IMR-90 (cell line): ENCODE measurements around the gene SSH2. TPM values are rescaled to one million over a fixed set of nuclear protein-coding genes. Genes with fewer than 3 reads are reported as not detected.

Experiments used
- ATAC-seq: fragments of 200-7000 bp; cut with Tn5 transposase; 2 replicates; pipeline ENCODE4 v1.9.1; 2020; ENCODE audit warnings: low read depth, mild to moderate bottlenecking, moderate library complexity
- BruUV-seq: library from RNA; stranded (reverse); fragments of 400-500 nt; replicated peaks from 2 replicates; lab custom pipeline; 2021; lab: Mats Ljungman, UMichigan
- CTCF ChIA-PET: fragments of 300-600 bp; formaldehyde crosslinking; extraction: SDS; loops from one replicate; lab custom pipeline; 2021; ENCODE audit warnings: antibody characterized with exemption; lab: Yijun Ruan, JAX
- POLR2A ChIA-PET: fragments of 300-600 bp; sonication (Branson Sonifier 250); formaldehyde crosslinking; loops from one replicate; lab custom pipeline; 2022; ENCODE audit warnings: antibody characterized with exemption; ENCODE audit not compliant: unreplicated experiment; lab: Charles Lee
- DNase-seq: peaks from one replicate; pipeline ENCODE4 v3.0.0; 2013
- H2AFZ ChIP-seq: replicated peaks from 2 replicates; pipeline ENCODE3; 2013; ENCODE audit warnings: low read length, mild to moderate bottlenecking; ENCODE audit not compliant: poor library complexity
- H2AK5ac ChIP-seq: 2 replicates; pipeline ENCODE4 v1.6.1; 2013; ENCODE audit warnings: low read depth, low read length, inconsistent platforms
- H2AK9ac ChIP-seq: replicated peaks from 2 replicates; pipeline ENCODE3; 2013; ENCODE audit warnings: mild to moderate bottlenecking, low read depth, low read length, moderate library complexity; ENCODE audit not compliant: poor library complexity
- H2BK120ac ChIP-seq: 2 replicates; pipeline ENCODE4 v1.6.1; 2013; ENCODE audit warnings: low read depth, low read length, inconsistent platforms
- H2BK15ac ChIP-seq: 3 replicates; pipeline ENCODE4 v1.6.1; 2013; ENCODE audit warnings: low read depth, low read length, inconsistent platforms
- H2BK20ac ChIP-seq: 2 replicates; pipeline ENCODE4 v1.6.1; 2013; ENCODE audit warnings: low read depth, mild to moderate bottlenecking, inconsistent platforms, low read length, moderate library complexity
- H2BK5ac ChIP-seq: 2 replicates; pipeline ENCODE4 v1.6.1; 2013; ENCODE audit warnings: mild to moderate bottlenecking, low read depth, low read length, inconsistent platforms; ENCODE audit not compliant: poor library complexity, severe bottlenecking
- H3K14ac ChIP-seq: replicated peaks from 2 replicates; pipeline ENCODE4 v1.6.1; 2013; ENCODE audit warnings: low read depth, low read length, inconsistent platforms
- H3K18ac ChIP-seq: 2 replicates; pipeline ENCODE4 v1.6.1; 2013; ENCODE audit warnings: low read depth, low read length, control low read depth
- H3K23ac ChIP-seq: 2 replicates; pipeline ENCODE4 v1.6.1; 2013; ENCODE audit warnings: low read depth, low read length, inconsistent platforms
- H3K27ac ChIP-seq: 2 replicates; pipeline ENCODE4 v1.5.1; 2013; ENCODE audit warnings: mild to moderate bottlenecking, control low read depth, low read length; ENCODE audit not compliant: insufficient read depth
- H3K27me3 ChIP-seq: 2 replicates; pipeline ENCODE4 v1.6.1; 2013; ENCODE audit warnings: low read length; ENCODE audit not compliant: control insufficient read depth, insufficient read depth
- H3K36me3 ChIP-seq: 2 replicates; pipeline ENCODE4 v1.6.1; 2013; ENCODE audit warnings: low read length, mixed read lengths; ENCODE audit not compliant: control insufficient read depth, insufficient read depth
- H3K4ac ChIP-seq: 2 replicates; pipeline ENCODE4 v1.6.1; 2013; ENCODE audit warnings: low read depth, low read length, inconsistent platforms
- H3K4me1 ChIP-seq: 2 replicates; pipeline ENCODE4 v1.6.1; 2013; ENCODE audit warnings: low read length, mixed read lengths; ENCODE audit not compliant: control insufficient read depth, insufficient read depth
- H3K4me2 ChIP-seq: 2 replicates; pipeline ENCODE4 v1.6.1; 2013; ENCODE audit warnings: low read depth, mild to moderate bottlenecking, control low read depth, low read length, moderate library complexity
- H3K4me3 ChIP-seq: 2 replicates; pipeline ENCODE4 v1.5.1; 2013; ENCODE audit warnings: low read depth, mild to moderate bottlenecking, control low read depth, low read length, moderate library complexity; ENCODE audit not compliant: insufficient read depth
- H3K56ac ChIP-seq: 2 replicates; pipeline ENCODE4 v1.6.1; 2013; ENCODE audit warnings: low read length, inconsistent platforms; ENCODE audit not compliant: insufficient read depth; ENCODE audit errors: extremely low read depth
- H3K79me1 ChIP-seq, 2 experiments: 2 replicates each; pipeline ENCODE4 v1.6.1; 2013; ENCODE audit warnings: low read length in 2 of 2, inconsistent platforms in 1 of 2, low read depth in 1 of 2
- H3K9ac ChIP-seq: 2 replicates; pipeline ENCODE4 v1.6.1; 2013; ENCODE audit warnings: low read depth, low read length, control low read depth
- H3K9me1 ChIP-seq: 2 replicates; pipeline ENCODE4 v1.6.1; 2013; ENCODE audit warnings: low read length, inconsistent platforms; ENCODE audit not compliant: insufficient read depth
- H3K9me3 ChIP-seq: 2 replicates; pipeline ENCODE4 v1.6.1; 2013; ENCODE audit warnings: low read length; ENCODE audit not compliant: control insufficient read depth, insufficient read depth
- H4K20me1 ChIP-seq: 2 replicates; pipeline ENCODE4 v1.6.1; 2013; ENCODE audit warnings: low read length, inconsistent platforms; ENCODE audit not compliant: insufficient read depth
- H4K5ac ChIP-seq: 2 replicates; pipeline ENCODE4 v1.6.1; 2013; ENCODE audit warnings: mild to moderate bottlenecking, low read depth, low read length, control low read depth
- H4K8ac ChIP-seq, 2 experiments: 2 replicates each; pipeline ENCODE4 v1.6.1; 2013; ENCODE audit warnings: low read depth in 2 of 2, low read length in 2 of 2, control low read depth in 1 of 2, inconsistent platforms in 1 of 2
- H4K91ac ChIP-seq: 2 replicates; pipeline ENCODE4 v1.6.1; 2013; ENCODE audit warnings: low read depth, low read length, inconsistent platforms; ENCODE audit not compliant: insufficient read depth
- ELK1 ChIP-seq: fragments of 150-350 bp; IDR thresholded peaks from 2 replicates; pipeline ENCODE4 v1.6.1; 2016; ENCODE audit warnings: low read depth, mild to moderate bottlenecking, low read length, moderate library complexity, borderline replicate concordance
- MAFK ChIP-seq: IDR thresholded peaks from 2 replicates; pipeline ENCODE4 v1.6.1; 2012; ENCODE audit warnings: low read depth, low read length, improper control_type of control experiment
- MAZ ChIP-seq: IDR thresholded peaks from 2 replicates; pipeline ENCODE4 v1.6.1; 2012; ENCODE audit warnings: low read depth, mild to moderate bottlenecking, low read length, improper control_type of control experiment, moderate library complexity, borderline replicate concordance
- NFE2L2 ChIP-seq: fragments of 150-350 bp; IDR thresholded peaks from 2 replicates; pipeline ENCODE4 v1.6.1; 2016; ENCODE audit warnings: low read depth, mild to moderate bottlenecking, low read length
- RFX5 ChIP-seq: IDR thresholded peaks from 2 replicates; pipeline ENCODE4 v1.8.0; 2012; ENCODE audit warnings: low read depth, mild to moderate bottlenecking, low read length, moderate library complexity
- whole genome bisulfite sequencing, 2 experiments: methylation state at CpG; one replicate each; pipeline versions ENCODE4 v1.1.5 to v1.1.7; 2013; ENCODE audit warnings: missing lambda C conversion rate in 2 of 2; ENCODE audit not compliant: insufficient read length in 1 of 2; ENCODE audit errors: extremely low coverage in 2 of 2; 5-methylcytosine and 5-hydroxymethylcytosine counted together
- dilution Hi-C: fragments of 300-500 bp; cut with HindIII; formaldehyde crosslinking; loops from one replicate; pipeline ENCODE4 v1.14.3; 2018; ENCODE audit warnings: low sequenced_read_pairs; ENCODE audit not compliant: unreplicated experiment
- in situ Hi-C: fragments of 300-500 bp; cut with MboI; formaldehyde crosslinking; loops from 3 replicates; pipeline ENCODE4 v1.14.3; 2019; ENCODE audit warnings: low sequenced_read_pairs, inconsistent platforms, mixed read lengths
- intact Hi-C: fragments of 100-400 bp; cut with micrococcal nuclease; formaldehyde crosslinking; loops from 2 replicates; pipeline ENCODE4 v1.10.0; 2022
- polyA plus RNA-seq, 3 experiments: library from polyadenylated mRNA; depleted of rRNA; stranded (reverse); fragments of >200 nt; gene quantifications; 2 replicates each; pipeline ENCODE4 v1.2.3, GENCODE V29; 2012; ENCODE audit warnings: low replicate concordance in 1 of 3
- total RNA-seq: library from RNA; depleted of rRNA; stranded (reverse); fragments of >200 nt; gene quantifications from 2 replicates; pipeline ENCODE4 v1.2.3, GENCODE V29; 2012

Gene SSH2
- total and polyA plus RNA-seq, 2 of the 4 experiments (the other 2 are of a cell fraction), result 9.3 TPM

GRCh38 chr17:29582772-29583171 is 347.3 kb downstream of the SSH2 start:
- Histone ChIP-seq H3K56ac (no peak overlapping the region), H3K27ac (no peak overlapping the region), H4K91ac (no peak overlapping the region), H4K8ac (no peak overlapping the region), H4K20me1 (peaks cover 54% of the 10 kb centered on the region), H3K9me3 (no peaks in the 10 kb centered on the region), H3K14ac (no peak overlapping the region), H3K4me2 (no peak overlapping the region), H3K36me3 (peaks cover 38% of the 10 kb centered on the region), H3K18ac (no peak overlapping the region), H2AK9ac (no peak overlapping the region), H4K5ac (no peak overlapping the region), H2BK120ac (no peak overlapping the region), H3K79me1 (peaks cover 38 to 81% of the 10 kb centered on the region in 2 experiments), H2BK20ac (no peak overlapping the region), H3K9me1 (peaks cover 24% of the 10 kb centered on the region), H3K4me1 (peaks cover 17% of the 10 kb centered on the region; the same call in 1 of the 2 replicates), H2AK5ac (no peak overlapping the region), H3K9ac (no peak overlapping the region), H2BK15ac (no peak overlapping the region), H2AFZ (no peak overlapping the region), H3K23ac (no peak overlapping the region), H3K4ac (no peak overlapping the region), H3K4me3 (no peak overlapping the region), H3K27me3 (no peaks in the 10 kb centered on the region), H2BK5ac (no peak overlapping the region)
- ChIA-PET CTCF (no interaction called here), POLR2A (no interaction called here)
- WGBS, 2 experiments, result 100% methylated on average over 2 of the region's 13 CpGs; no CpG with 5 or more reads in 1 of the 2 experiments
- no TSS peak for BruUV-seq
- no peak for TF ChIP-seq MAFK
- TF ChIP-seq RFX5, result no peak
- no peak for TF ChIP-seq NFE2L2
- TF ChIP-seq ELK1, result no peak
- no peak for TF ChIP-seq MAZ
- dilution Hi-C loops, result no loop called here
- ATAC-seq (no peak), DNase-seq (no peak)
- intact Hi-C loops, result no loop called here
- in situ Hi-C loops, result no loop called here
